Activated T-helper 9 cell treated with anti-CD3 and anti-CD28 coated beads, Interleukin-2, amount 50 U/mL, for 16 hours (primary cell): ENCODE results near the gene EXPH5.

Source experiments
- DNase-seq: peaks from one replicate; pipeline ENCODE4 v3.0.0-alpha.2; 2020; ENCODE audit warnings: low read depth

Gene EXPH5

DNA sequence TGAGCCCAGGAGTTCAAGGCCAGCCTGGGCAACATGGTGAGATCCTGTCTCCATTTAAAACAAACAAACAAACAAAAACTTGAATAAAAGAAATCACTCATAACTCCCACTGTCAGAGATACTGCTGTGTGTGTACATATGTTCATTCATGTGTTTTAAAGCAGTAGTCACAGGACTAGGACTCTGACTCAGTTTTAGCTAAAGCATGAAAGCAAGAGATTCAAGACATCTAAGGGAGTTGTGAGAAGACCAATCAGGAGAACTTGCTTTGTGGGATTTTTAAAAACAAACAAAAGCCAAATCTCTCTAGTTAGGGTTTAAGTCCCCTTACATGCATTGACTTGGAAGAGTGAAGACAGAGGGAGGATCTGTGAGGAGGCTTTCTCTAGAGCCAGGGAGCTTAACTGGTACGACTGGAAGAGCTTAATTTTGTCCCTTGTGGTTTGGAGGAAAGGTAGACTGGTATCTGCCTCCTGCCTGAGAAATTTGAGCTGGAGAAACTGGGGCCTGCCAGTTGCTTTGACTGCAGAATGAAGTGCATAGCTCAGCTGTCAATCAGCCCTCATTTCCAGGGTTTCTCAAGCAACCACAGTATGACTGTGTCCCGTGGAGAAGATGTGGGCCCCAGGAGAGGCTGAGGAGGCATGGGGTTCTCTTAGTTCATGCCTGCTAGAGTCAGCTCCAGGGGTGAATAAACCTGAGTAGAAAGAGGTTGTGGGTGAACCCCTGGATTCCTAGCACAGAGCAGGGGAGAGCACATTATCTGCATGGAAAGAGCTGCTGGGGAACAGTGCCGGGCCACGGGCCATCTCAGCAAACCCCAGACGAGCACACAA lies 30.6 kb downstream of the EXPH5 start:
- no peak for DNase-seq

GRCh38 chr11:108561535-108561991 lies 32.0 kb downstream of the EXPH5 start:
- no peak for DNase-seq

DNA sequence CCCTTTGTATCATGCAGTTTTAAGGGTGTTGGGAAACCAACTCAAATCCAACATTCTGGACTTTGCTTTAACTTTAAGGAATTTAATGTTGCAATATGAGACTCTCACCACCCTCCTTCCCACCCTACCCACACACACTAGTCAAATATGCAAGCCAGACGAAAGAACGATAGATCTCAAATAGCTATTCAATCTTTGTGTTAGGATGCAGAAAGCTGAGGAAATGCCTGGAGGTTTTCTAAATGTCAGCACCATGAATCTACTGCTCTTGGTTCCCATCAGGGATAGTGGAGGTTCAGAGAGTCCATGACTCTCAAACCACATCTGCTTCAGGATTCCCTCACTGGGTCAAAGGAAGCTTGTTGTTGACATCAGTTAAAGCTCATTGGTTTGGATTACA lies 33.7 kb downstream of the EXPH5 start:
- no peak for DNase-seq

- DNase-seq: no peak
These were observed 34.2 kb downstream of the EXPH5 start for GRCh38 chr11:108559340-108559739.

- DNase-seq: no peak
These were observed 35.3 kb downstream of the EXPH5 start for GRCh38 chr11:108558222-108558621.

DNA sequence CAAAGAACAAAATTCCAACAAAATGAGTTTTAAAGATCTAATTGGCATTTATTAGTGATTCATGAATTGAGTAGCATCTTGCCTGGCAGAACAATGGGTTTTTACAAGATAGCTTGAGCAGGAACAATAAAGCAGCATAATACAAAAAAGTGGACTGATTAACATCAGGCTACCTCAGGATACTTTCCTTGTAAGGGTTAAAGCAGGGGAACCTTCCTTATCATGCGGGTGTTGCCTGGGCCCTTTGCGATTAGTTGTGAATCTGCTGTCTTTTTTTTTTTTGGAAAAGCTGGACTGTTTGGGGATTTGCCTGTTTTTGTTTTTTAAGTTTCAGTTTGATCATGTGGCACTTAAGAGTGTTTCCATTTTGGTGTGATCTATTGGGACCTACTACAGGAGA lies 37.5 kb downstream of the EXPH5 start:
- no peak for DNase-seq

- DNase-seq: no peak
These were observed 41.7 kb downstream of the EXPH5 start for GRCh38 chr11:108551651-108552462.

DNA sequence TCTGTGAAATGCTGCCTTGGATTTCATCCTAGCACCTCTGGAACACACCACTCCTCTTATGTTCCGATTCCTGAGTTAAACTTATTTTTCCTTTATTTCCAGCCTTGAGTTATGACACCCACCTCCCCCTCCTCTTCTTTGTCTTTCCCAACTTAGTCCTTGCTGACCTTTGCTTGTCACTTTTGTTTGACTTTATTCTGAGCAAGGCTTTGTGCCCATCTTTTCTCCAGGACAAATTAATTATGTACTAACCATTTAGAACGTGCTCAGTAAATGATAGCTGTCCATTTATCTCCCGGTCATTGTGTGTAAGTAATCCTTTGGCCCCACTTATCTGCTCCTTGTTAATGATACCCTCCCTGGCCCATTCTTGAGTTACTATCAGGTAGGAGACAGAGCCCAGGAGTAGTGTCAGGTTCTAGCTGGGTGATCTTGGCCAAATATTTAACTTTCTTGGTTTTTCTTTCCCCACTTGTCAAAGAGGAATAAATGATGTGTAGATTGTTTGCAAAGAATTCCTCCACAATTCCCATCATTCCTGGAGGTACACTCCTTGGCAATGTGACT lies 44.2 kb downstream of the EXPH5 start:
- no peak for DNase-seq

GRCh38 chr11:108545909-108546501 lies 47.6 kb downstream of the EXPH5 start:
- DNase-seq: no peak

GRCh38 chr11:108543316-108543964 lies 50.1 kb downstream of the EXPH5 start:
- no peak for DNase-seq

DNA sequence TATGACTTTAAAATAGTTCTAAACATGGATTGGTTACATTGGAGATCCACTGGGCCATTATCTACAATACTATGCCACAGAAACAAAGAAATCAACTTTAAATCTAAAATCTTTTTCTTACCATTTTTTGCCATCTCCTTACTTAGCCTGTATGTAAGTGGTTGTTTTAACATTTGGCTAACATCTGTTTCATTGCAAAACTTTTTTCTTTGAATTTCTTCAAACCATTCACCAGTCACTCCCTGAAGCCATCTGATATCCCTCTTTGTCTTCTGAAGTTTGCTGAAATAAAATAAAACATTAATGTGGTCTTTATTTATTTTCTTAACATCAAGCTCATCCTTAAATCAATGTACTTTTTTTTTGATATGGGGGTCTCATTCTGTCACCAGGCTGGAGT lies 52.0 kb downstream of the EXPH5 start:
- no peak for DNase-seq

DNA sequence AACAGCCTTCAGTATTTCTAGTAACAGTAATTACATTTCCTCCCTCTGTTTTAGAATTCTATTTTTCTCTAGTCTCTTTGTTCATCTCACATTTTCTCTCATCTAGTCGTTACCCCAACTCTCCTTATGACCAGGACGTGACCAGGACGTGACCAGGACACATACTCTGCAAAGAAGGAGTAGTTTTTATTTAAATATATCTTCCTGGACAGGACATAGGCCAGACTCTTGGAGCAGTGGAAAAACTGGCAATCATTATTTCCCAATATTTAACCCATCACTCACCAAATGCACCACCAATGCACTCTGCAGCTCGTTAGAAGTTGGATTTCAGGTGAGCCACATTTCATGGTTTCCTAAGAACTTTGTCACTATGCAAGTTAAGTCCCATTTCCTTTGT lies 55.1 kb downstream of the EXPH5 start:
- DNase-seq: no peak

DNA sequence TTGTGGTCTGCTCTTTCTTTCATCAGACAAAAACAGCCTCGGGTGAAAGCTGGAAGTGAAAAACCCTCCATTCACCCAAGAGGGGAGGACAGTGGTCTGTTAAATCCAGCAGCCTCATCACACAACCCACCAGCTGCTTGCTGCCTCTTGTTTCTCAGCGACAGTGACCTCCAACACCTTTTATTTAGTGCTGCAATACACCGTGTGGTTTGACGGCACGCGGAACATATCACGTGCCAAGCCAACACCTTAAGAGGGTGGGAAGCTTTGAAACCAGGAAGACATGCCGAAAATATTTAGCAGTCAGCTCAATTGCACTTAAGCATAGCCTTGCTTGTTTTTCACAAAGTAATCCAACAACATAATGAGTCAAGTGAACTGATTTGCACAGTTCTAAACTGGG lies 55.5 kb downstream of the EXPH5 start:
- no peak for DNase-seq

GRCh38 chr11:108536783-108537182 lies 56.8 kb downstream of the EXPH5 start:
- DNase-seq: no peak

- no peak for DNase-seq
These were observed 58.1 kb downstream of the EXPH5 start for GRCh38 chr11:108535384-108535955.

DNA sequence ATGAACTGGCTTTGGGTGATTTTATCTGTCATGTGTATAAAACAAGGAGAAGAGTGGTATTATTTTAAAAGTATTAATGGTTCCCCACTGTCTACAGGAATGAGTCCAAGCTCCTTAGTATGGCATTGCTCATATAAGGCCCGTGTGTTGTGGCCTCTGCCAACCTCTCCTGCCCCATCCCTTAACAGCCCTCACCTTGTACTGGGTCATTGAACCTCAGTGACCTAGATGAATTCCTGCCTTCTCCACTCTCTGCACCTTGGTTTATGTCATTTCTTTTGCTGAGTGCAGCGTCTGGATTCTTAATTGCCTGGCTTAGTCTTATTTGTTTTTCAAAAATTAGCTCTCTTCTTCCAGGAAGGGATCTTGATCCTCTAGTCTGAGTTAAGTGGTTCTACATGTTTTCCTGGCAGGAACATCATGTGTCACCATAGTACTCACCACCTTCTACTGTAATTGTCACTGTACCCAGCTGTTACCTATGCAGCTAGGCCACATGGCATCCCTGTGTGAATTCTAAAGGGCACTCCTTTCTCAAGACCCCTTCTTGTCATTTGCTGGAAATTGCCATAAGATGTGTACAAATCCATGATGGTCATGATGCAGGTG lies 59.2 kb downstream of the EXPH5 start:
- no peak for DNase-seq

DNA sequence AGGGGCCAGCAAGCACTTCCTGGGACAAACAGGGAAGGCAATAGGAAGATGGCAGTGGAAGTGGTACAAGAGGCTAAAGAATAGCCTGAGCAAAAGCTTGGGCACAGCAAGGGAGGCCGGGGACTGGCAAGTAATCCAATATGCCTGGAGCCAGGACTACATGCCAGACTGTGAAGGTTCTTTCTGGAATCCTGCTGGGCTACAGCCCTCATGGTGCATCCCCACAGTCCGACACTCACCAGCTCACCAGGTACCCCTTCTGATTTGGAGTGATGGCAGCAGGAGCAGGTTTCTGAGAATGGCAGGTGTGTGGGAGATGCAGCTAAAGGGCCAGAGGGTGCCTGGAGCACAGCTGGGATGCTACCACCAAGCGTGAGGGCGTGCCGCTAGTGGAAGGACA lies 63.1 kb downstream of the EXPH5 start:
- DNase-seq: no peak

GRCh38 chr11:108527382-108527781 lies 66.2 kb downstream of the EXPH5 start:
- DNase-seq: no peak

DNA sequence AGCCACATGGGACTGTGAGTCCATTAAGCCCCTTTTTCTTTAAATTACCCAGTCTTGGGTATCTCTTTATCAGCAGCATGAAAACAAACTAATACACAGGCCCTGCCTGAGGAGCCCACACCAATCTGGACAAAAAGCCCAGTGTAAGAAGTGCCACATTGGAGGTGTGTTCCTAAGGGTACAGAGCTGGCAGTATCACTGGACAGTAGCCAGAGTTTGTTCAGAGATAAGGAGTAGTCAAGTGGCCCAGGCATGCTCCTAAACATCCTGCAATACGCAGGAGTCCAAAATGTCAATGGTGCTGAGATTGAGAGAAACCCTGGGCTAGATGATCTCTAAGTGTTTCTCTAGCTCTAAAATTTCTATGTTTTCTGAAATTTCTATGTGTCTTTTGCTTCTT lies 68.4 kb downstream of the EXPH5 start:
- DNase-seq: no peak

- no peak for DNase-seq
These were observed 69.1 kb downstream of the EXPH5 start for GRCh38 chr11:108524422-108524821.

- DNase-seq: no peak
These were observed 71.2 kb downstream of the EXPH5 start for GRCh38 chr11:108522318-108522717.
